Stimulated activated CD4-positive, alpha-beta T cell treated with anti-CD3 and anti-CD28 coated beads, Interleukin-12 subunit alpha, Interleukin-12 subunit beta, amount 100 ng/mL, for 48 hours (primary cell): ENCODE measurements around the gene SSUH2.

ENCODE experiments used
- DNase-seq, 3 donors: peaks; one replicate each; pipeline ENCODE4 v3.0.0-alpha.2; 2020; ENCODE audit warnings: low read depth in 2 of 3, low spot score in 1 of 3

SSUH2 gene

DNA sequence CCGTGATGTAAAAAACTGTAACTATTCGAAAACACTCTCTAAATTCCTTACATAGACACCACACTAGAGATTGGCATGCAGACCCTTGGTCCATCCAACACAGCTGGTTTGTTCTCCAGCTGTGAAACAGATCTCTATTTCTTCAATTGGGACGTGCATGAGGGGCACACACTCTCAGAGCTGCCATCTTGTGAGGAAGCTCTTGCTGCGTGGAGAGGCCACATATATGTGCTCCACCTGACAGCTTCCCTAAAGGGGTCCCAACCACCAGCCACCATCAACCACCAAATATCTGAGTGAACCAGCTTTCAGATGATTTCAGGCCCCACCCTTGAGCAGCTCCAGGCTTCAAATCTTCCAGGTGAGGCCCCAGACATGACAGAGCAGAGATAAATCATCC lies 25.6 kb downstream of the SSUH2 start:
- no peak for DNase-seq

- no peak for DNase-seq
Observed at GRCh38 chr3:8617921-8618320, 26.7 kb downstream of the SSUH2 start.

GRCh38 chr3:8610951-8611350 lies 33.6 kb downstream of the SSUH2 start:
- DNase-seq: no peak

DNA sequence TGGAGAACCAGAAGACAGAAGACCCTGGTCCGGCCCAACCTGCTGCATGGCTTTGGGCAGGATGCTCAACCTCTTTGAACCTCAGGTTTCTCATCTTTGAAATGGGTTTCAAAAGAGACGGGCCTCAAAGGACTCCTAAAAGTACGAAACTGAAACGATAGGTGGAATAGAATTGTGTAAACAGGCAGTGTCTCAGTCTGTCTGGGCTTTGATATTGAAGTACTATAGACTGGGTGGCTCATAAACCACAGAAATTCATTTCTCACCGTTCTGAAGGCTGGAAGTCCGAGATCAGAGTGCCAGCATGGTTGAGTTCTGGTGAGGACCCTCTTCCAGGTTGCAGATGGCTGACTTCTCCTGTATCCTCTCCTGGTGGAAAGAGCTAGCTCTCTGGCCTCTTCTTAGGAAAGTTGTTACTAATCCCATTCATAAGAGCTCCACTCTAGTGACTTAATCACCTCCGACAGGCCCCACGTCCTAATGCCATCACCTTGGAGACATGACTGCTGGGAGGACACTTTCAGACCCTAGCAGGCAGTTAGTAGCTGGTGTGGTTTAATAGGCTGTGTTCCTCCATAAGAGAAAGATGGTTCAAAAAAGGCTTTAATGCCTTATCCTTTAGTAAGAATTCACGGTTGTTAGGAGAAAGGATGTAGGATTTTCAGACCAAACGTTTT lies 35.7 kb downstream of the SSUH2 start:
- no peak for DNase-seq

DNA sequence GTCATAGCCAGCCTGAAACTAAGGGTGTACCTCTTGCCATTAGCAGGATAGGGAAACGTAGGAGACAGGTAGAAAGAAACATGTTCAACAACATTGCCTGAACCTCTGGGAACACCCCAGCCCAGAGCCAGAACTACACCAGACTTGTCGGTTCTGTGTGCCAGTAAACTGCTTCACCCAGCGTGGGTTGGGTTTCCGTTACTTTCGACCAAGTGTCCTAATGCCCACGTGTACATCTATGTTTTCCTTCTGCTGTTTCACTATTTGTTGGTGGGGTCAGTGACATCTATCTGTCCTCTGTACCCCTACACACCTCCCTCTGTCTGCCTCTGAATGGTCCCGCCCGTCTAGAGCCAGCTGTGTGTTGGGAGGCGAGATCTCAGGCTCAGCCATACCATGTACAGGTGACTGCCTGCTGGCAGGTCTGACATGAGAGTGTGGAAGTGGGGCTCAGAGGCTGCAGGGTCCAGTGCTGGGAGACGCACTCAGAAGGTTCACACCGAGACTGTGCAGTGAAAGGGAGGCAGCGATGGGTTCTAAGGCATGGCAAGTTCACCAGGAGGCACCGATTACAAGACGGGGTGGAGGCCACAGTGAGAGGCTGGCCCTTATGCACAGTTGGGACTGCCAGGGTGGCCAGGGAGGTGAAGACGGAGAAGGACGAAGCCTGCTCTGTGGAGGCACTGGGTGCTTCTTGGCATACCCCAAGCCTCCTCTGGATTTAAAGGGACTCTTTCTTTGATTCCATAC lies 36.4 kb downstream of the SSUH2 start:
- no peak for DNase-seq

DNA sequence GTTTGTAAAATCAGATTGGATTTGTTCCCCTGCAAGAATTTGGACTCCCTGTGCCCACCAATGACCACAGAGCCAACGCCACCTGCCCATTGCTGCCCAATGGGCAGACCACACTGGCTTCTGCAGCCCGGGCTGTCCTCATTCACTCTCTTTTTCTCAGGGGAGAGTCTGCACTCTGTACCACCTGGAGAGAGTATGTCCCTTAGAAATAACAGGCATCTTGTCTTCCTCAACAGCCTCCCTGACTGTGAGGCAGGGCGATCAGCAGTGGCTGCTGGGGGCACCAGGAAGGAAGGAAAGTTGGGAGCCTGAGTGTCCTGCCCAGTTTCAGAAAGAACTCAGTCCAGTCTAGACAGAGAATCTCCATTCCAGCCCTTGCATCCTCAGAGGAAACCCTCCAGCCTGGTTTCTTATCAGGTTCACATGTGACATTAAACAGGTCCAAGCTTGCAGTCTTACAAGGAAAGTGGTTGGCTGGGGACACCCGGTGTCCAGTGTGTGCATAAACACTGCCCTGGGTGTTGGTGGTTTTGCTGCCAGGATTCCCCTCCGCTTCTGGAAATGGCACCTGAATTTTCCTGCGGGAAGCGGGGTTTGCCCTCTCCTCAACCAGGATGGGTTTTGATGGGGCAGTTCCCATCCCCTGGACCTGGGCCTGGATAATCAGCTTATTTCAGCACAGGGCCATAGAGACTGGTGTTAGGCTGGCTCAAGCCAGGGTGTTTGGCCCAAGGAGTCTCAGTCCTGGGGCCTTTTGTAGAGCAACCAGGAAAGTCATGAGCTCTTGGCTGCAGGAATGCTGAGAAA lies 37.2 kb downstream of the SSUH2 start:
- DNase-seq: no peak

DNA sequence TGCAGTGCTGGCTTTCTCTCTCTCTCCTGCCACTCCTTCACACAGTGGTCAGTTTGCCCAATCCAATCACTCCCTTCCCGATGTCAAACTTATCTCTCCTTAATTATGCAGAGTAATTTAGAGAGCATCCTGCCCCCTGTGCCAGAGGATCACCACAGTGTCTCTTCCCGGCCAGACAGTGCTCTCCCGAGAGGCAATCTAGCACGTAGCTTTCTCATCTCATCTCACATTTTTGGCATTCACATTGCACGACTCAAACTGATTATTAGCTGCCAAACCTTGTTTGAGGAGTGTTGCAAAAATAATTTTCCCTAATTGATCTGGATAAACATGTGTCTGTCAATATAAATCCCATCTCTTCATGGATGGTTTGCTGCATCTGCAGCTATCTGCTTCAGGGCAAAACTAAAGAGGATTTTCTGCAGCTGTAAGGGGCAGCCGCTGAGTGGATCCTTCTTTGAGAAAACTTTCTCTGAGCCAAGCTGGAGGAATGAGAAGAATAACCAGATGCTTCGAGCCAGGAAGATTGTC lies 37.8 kb downstream of the SSUH2 start:
- no peak for DNase-seq

GRCh38 chr3:8604988-8605387 lies 39.6 kb downstream of the SSUH2 start:
- no peak for DNase-seq

DNA sequence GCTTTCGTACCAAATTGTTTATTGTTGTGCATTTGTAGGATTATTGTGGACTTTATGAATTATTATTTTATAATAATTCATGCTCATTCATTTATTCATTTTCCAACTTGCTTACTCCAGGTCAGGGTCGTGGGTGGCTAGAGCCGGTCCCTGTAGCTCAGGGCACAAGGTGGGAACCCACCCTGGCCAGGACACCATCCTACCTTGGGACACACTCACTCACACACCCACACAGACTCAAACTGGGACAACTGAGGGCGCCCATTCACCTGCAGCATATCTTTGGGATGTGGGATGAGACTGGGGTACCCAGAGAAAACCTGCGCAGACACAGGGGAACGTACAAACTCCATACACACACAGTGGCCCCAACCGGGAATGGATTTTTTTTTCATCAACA lies 40.6 kb downstream of the SSUH2 start:
- DNase-seq: no peak

GRCh38 chr3:8603115-8603710 lies 41.4 kb downstream of the SSUH2 start:
- no peak for DNase-seq

- no peak for DNase-seq
Observed at GRCh38 chr3:8600457-8600856, 44.1 kb downstream of the SSUH2 start.

DNA sequence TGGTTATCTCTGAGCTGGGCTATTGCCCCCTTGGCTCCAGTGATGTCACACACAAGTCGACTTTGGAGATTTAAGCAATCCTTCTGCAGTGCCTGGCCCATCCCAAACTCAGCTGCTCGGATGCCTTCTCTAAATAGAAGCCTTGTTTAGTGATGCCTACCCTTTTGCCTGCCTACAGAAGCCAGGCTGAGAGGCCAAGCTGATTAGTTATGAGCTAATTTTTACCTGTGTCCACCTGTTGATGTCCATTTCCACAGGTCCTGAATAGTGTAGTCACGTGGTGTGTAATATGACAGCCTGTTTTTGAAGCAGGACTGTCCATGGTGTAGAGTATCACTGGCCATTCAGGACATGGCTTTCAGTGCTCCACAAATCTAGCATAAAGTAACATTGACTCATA lies 45.5 kb downstream of the SSUH2 start:
- DNase-seq: no peak

DNA sequence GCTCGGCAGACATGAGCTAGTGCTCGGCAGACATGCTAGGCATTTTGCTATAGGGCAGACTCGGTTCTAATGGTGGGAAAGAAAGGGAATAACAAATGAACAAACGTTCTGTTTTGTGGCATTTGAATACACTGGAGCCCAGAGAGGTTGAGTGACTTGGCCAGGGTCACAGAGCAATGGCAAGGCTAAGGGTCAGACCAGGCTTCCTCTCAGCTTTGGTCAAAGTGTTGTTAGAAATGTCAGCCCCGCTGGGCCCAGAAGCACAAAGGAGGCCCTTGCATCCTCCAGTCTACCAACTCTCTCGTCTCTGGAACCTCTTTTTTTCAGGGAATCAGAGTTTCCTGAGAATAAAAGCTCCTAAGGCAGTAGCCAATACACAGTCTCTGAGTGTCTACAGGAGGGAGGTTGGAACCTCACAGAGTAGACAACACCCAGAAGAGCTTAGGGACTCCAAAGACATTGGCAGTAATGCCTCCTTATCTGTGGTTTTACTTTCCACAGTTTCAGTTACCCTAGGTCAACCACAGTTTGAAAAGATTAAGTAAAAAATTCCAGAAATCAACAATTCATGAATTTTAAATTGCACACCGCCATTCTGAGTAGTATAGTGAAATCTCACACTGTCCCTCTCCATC lies 47.3 kb downstream of the SSUH2 start:
- no peak for DNase-seq

- DNase-seq: no peak
Observed at GRCh38 chr3:8596321-8597218, 48.0 kb downstream of the SSUH2 start.

DNA sequence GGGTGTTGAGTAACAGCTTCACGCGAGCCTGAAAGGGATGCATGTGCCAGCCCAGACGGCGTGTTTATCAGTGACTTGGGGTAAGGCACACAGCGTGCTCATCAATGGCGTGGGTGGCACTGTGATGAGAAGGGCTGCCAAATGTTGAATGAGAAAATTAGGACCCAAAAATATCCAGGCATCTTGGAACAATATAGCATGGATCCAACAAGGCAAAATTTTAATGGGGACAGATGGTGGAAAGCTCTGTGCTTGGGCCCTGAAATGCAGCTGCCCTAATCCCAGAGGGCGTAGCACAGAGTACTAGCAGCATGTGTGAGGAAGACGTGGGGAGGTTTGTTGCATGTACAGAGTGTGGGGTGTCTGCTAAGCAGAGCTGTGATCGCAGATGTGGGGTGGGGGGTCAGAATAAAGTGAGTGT lies 48.9 kb downstream of the SSUH2 start:
- DNase-seq: no peak

GRCh38 chr3:8595252-8595651 lies 49.3 kb downstream of the SSUH2 start:
- no peak for DNase-seq

DNA sequence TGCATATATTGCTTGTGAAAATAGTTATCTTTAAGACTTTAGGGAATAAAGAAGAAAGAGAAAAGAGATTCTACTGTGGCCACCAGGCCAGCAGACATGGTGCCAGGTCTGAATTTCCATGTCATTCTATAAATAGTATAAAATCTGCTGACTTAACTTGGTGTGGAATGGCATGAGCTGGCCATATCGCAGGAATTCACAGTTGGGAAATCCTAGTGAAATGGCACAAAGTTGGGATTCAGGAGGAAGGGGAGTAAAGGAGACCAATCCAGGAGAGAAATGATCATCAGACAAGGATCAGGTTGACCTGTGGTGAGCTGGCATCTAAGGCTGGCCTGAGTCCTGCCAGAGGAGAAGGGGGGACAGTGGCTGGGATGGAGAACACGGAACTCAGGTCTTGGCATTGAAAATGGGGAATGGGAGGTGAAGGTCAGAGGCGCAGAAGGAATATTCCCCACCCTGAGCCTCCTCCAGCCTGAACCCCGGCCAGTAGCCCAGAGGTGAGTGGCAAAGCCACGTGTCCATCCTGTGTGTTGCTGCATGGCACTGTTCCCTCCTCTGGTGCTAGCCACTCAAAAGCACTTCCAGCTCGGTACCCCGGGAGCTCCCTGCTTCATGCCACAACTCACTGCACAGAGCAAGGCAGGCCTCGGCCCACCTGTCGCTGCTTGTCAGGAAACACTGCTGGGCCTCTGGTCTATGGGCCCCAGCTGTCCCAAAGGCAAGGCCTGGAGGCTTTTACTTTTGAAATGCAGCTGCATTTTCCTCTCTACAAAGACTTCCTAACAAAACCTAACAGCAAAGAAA lies 51.4 kb downstream of the SSUH2 start:
- no peak for DNase-seq

DNA sequence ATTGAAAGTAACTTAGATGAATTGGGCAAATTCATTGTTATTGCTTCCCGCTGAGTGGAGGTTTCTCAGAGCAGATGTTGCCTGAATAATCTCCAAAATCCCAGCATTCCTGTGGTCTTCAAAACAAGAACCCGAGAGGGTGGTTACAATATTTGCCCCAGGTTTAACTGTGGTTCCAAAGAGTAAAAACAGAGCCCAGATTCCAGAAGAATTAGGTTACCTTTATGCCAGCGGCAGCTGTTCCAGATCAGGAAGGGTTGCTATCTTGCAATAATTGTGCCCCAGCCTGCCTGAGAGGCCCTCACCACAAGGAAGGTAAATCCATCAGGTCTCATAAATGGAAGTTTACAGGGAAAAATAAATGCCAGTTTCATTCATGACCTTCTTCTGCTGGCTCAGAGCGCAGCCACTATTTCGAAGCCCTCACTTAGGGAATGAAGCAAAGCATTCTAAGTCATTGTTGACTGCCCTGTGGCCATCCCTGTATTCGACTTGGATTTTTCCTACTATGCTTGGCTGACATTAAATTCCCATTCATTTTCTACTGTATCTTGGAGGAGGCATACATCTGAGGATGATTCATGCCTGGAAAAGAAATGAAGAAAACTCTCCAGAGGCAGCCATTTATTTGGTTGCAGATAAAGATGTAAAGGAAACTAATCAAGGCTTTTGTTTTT lies 54.6 kb downstream of the SSUH2 start:
- DNase-seq: no peak

GRCh38 chr3:8584661-8585060 lies 59.9 kb downstream of the SSUH2 start:
- DNase-seq: no peak
